T-helper 1 cell (primary cell): Measurements from ENCODE around the gene DNAH11.
"Not testable (repeated sequence)": the region's sequence is repeated elsewhere in the genome, so short reads cannot be mapped to it uniquely, and the experiment has no call there.

Experiments
- DNase-seq, 5 donors: peaks; one replicate each; pipeline ENCODE4 v3.0.0-alpha.2; 2012 to 2020

DNAH11 gene

GRCh38 chr7:21773326-21773725 lies 230.5 kb downstream of the DNAH11 start:
- DNase-seq = no peak

GRCh38 chr7:21777921-21778320 lies 235.1 kb downstream of the DNAH11 start:
- no peak for DNase-seq

GRCh38 chr7:21778953-21779352 lies 236.1 kb downstream of the DNAH11 start:
- no peak for DNase-seq

GRCh38 chr7:21782996-21783395 lies 240.2 kb downstream of the DNAH11 start:
- no peak for DNase-seq

GRCh38 chr7:21784989-21785388 lies 242.2 kb downstream of the DNAH11 start:
- DNase-seq = no peak

GRCh38 chr7:21805791-21806190 lies 263.0 kb downstream of the DNAH11 start:
- no peak for DNase-seq

- DNase-seq = no peak
These were observed 263.5 kb downstream of the DNAH11 start for GRCh38 chr7:21806388-21806787.

GRCh38 chr7:21819048-21819447 lies 276.2 kb downstream of the DNAH11 start:
- DNase-seq = no peak

GRCh38 chr7:21828841-21829240 lies 286.0 kb downstream of the DNAH11 start:
- DNase-seq = no peak

- DNase-seq = no peak
These were observed 286.9 kb downstream of the DNAH11 start for GRCh38 chr7:21829731-21830130.

GRCh38 chr7:21844742-21845141 lies 301.9 kb downstream of the DNAH11 start:
- DNase-seq = no peak

- no peak for DNase-seq
These were observed 307.9 kb downstream of the DNAH11 start for GRCh38 chr7:21850531-21851285.

- DNase-seq = peak in 1 of 5 donors; percentile 1
These were observed 308.7 kb downstream of the DNAH11 start for GRCh38 chr7:21851559-21851967.

- DNase-seq = not testable (repeated sequence)
These were observed 322.9 kb downstream of the DNAH11 start for GRCh38 chr7:21865631-21866204.

- no peak for DNase-seq
These were observed 323.9 kb downstream of the DNAH11 start for GRCh38 chr7:21866731-21867130.

- DNase-seq = no peak
These were observed 324.4 kb downstream of the DNAH11 start for GRCh38 chr7:21867226-21867625.

GRCh38 chr7:21867816-21868575 lies 325.2 kb downstream of the DNAH11 start:
- DNase-seq = no peak

- DNase-seq = no peak
These were observed 325.7 kb downstream of the DNAH11 start for GRCh38 chr7:21868576-21868850.

- DNase-seq = no peak
These were observed 327.1 kb downstream of the DNAH11 start for GRCh38 chr7:21869785-21870402.

- no peak for DNase-seq
These were observed 340.2 kb downstream of the DNAH11 start for GRCh38 chr7:21883069-21883468.

GRCh38 chr7:21883501-21883900 lies 340.7 kb downstream of the DNAH11 start:
- not testable (repeated sequence) for DNase-seq

GRCh38 chr7:21884496-21884895 lies 341.7 kb downstream of the DNAH11 start:
- no peak for DNase-seq

GRCh38 chr7:21886396-21886795 lies 343.6 kb downstream of the DNAH11 start:
- no peak for DNase-seq

- DNase-seq = no peak
These were observed 344.5 kb downstream of the DNAH11 start for GRCh38 chr7:21887353-21887752.
